ENCODE data around the gene MBD5. TPM values are rescaled to one million over a fixed set of nuclear protein-coding genes. Genes with fewer than 3 reads are reported as not detected.
"Not testable (repeated sequence)": the region's sequence is repeated elsewhere in the genome, so short reads cannot be mapped to it uniquely, and the experiment has no call there.

The MBD5 gene
- total and polyA plus RNA-seq, 8 donors: 3.2 to 173 (median 26.5) TPM

DNA sequence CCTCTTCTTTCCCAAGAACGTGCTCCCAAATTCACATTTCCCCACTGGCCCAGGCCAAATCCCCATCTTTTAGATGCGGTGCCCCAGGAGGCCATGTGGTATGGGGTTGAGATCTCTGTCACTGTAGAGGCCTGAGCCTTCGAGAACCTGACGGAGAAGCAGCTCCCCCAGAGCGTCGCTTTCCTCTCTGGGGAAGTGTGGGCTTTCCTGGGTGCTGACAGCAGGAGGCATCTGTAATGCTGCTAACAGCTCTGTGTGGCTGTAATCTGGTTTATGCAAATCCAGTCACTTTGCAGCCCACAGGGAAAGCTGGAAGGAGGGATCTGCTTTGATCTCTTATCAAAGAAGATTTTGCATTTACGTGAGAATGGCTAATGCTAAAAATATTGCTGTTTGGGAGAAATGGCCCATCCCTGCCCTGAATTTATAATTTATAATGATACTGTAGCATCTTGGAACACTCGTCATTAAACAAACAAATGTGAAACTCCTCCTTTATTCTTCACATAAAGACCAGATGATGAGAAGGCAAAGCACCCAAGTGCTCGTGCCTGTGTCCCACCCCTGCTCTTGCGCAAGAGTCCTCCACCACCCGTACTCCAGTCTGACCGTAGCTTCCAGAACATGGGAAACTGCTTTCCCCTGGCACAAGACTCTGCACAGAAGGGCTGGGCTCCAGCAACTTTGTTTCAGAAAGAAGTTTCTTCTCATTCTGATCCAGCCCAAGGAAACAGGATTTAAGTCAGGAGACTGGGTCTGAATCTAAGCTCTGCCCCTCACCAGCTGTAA is 513.7 kb downstream of the MBD5 start:
- 55 to 67% (median 64%) methylated on average over 12 of the region's 12 CpGs for WGBS, 5 donors
- Histone ChIP-seq H3K9me3 (no peaks in the 10 kb centered on the region), H3K4me1 (no peaks in the 10 kb centered on the region), H3K27me3 (peaks cover 0 to 14% (median 3%) of the 10 kb centered on the region in 3 donors), H3K4me3 (no peak overlapping the region), H3K36me3 (no peaks in the 10 kb centered on the region), H3K27ac (no peak overlapping the region)
- peak in 1 of 2 donors; percentile 22 for DNase-seq
- TF ChIP-seq CTCF (IDR thresholded peaks at IDR 0.05): no peak
- TF ChIP-seq POLR2A (IDR thresholded peaks at IDR 0.05): no peak
- intact Hi-C loops (cut with DNase I; ENCODE audit: low total_unique reads): no loop called here

DNA sequence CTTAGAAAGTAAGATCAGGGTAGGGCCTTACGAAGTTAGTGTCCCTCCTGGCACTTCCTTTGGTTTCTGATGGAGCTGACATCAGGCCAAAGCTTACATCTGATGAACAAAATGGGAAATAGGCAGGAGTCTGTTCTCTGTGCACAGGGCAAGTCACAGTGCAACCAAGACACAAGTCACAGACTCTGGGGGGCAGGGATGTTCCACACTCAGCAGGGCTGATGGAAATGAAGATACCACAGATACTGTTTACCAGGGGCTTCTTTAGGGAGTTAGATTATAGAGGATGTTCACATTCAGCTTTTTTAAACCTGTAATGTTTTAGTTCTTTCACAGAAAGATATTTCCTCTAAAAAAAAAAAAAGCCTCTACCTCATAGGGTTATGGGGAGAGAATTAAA is 517.5 kb downstream of the MBD5 start:
- Histone ChIP-seq H3K4me3 (no peak overlapping the region), H3K36me3 (no peaks in the 10 kb centered on the region), H3K27ac (no peak overlapping the region), H3K9me3 (no peaks in the 10 kb centered on the region), H3K4me1 (no peaks in the 10 kb centered on the region), H3K27me3 (peaks cover 0 to 6% (median 0%) of the 10 kb centered on the region in 3 donors)
- WGBS, 5 donors: 33 to 69% (median 67%) methylated on average over 1 of the region's 1 CpG
- TF ChIP-seq POLR2A (IDR thresholded peaks at IDR 0.05): no peak
- no peak for TF ChIP-seq CTCF (IDR thresholded peaks at IDR 0.05)
- no peak for TF ChIP-seq EP300 (IDR thresholded peaks at IDR 0.05)
- TF ChIP-seq POLR2AphosphoS5 (IDR thresholded peaks at IDR 0.05): no peak
- intact Hi-C loops (cut with DNase I; ENCODE audit: low total_unique reads): no loop called here
- no peak for DNase-seq

DNA sequence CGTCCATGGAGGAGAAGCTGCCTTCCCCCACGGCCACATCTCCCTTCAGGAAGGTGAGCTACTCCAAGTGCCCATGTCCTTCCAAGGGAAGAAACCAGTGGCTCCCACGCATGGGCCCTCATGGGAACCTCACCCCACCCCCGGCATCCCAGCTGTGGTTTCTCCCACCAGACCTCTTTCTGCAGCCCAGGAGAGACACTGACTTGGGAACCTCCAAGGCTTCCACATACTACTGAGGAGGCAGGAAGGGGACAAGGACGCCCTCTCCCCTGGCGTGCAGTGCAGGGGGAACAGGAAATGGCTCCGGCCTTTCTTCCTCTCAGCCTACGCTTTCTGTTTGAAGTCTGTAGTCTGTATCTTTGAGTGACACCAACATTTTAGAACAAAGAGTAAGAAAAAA is 519.1 kb downstream of the MBD5 start:
- Histone ChIP-seq H3K27ac (no peak overlapping the region), H3K4me3 (no peak overlapping the region), H3K36me3 (no peaks in the 10 kb centered on the region), H3K4me1 (no peaks in the 10 kb centered on the region), H3K9me3 (no peaks in the 10 kb centered on the region), H3K27me3 (peaks cover 0 to 6% (median 0%) of the 10 kb centered on the region in 3 donors)
- intact Hi-C loops (cut with DNase I; ENCODE audit: low total_unique reads): no loop called here
- WGBS, 5 donors: 71 to 83% (median 80%) methylated on average over 5 to 8 of the region's 8 CpGs
- DNase-seq: peak in 1 of 2 donors; percentile 19
- no peak for TF ChIP-seq EP300 (IDR thresholded peaks at IDR 0.05)

GRCh38 chr2:148541792-148542191 is 520.9 kb downstream of the MBD5 start:
- Histone ChIP-seq H3K4me3 (no peak overlapping the region), H3K27me3 (peaks cover 0 to 6% (median 0%) of the 10 kb centered on the region in 3 donors), H3K9me3 (no peaks in the 10 kb centered on the region), H3K36me3 (no peaks in the 10 kb centered on the region), H3K27ac (no peak overlapping the region), H3K4me1 (peaks cover 0 to 7% (median 0%) of the 10 kb centered on the region in 4 donors)
- no peak for DNase-seq
- intact Hi-C loops (cut with DNase I; ENCODE audit: low total_unique reads): no loop called here
- WGBS, 5 donors: 89 to 95% (median 93%) methylated on average over 3 of the region's 3 CpGs
- TF ChIP-seq POLR2AphosphoS5 (IDR thresholded peaks at IDR 0.05) (no peak), CTCF (IDR thresholded peaks at IDR 0.05) (no peak), EP300 (IDR thresholded peaks at IDR 0.05) (no peak), POLR2A (IDR thresholded peaks at IDR 0.05) (no peak)

GRCh38 chr2:148542614-148543013 is 521.7 kb downstream of the MBD5 start:
- Histone ChIP-seq H3K9me3 (no peaks in the 10 kb centered on the region), H3K36me3 (no peaks in the 10 kb centered on the region), H3K4me3 (no peak overlapping the region), H3K4me1 (peaks cover 0 to 7% (median 0%) of the 10 kb centered on the region in 4 donors), H3K27me3 (peaks cover 0 to 6% (median 0%) of the 10 kb centered on the region in 3 donors), H3K27ac (no peak overlapping the region)
- WGBS, 5 donors: 63 to 74% (median 66%) methylated on average over 6 of the region's 6 CpGs
- intact Hi-C loops (cut with DNase I; ENCODE audit: low total_unique reads): no loop called here
- no peak for DNase-seq
- TF ChIP-seq POLR2A (IDR thresholded peaks at IDR 0.05) (no peak), POLR2AphosphoS5 (IDR thresholded peaks at IDR 0.05) (no peak), CTCF (IDR thresholded peaks at IDR 0.05) (no peak), EP300 (IDR thresholded peaks at IDR 0.05) (no peak)

DNA sequence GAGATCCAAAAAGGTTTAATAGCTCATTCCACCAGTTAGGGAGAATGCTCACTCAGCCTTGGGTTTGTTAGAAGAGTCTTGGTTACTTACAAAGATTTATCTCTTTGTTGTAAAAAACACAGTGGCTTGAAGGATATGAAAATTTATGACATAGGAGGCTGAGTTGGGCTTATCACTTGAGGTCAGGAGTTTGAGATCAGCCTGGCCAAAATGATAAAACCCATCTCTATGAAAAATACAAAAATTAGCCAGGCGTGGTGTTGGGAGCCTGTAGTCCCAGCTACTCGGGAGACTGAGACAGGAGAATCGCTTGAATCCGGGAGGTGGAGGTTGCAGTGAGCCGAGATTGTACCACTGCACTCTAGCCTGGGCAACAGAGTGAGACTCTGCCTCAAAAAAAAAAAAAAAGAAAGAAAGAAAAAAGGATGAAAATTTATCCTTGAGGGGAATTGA is 522.2 kb downstream of the MBD5 start:
- H3K4me3 ChIP-seq; H3K27me3 ChIP-seq; H3K4me1 ChIP-seq; DNase-seq; H3K36me3 ChIP-seq; H3K9me3 ChIP-seq; intact Hi-C loops (cut with DNase I; ENCODE audit: low total_unique reads); H3K27ac ChIP-seq: not testable (repeated sequence)
- WGBS, 5 donors: 80 to 97% (median 92%) methylated on average over 5 of the region's 5 CpGs

Measured in stomach (tissue), 9 donors.